T-helper 1 cell (primary cell): ENCODE results near the gene XRRA1.
"Not testable (repeated sequence)": the region's sequence is repeated elsewhere in the genome, so short reads cannot be mapped to it uniquely, and the experiment has no call there.

ENCODE experiments used
- DNase-seq, 5 donors: peaks; one replicate each; pipeline ENCODE4 v3.0.0-alpha.2; 2012 to 2020

XRRA1 gene

GRCh38 chr11:74893015-74893414 is 55.9 kb downstream of the XRRA1 start:
- DNase-seq: not testable (repeated sequence)

GRCh38 chr11:74877132-74877531 is 71.8 kb downstream of the XRRA1 start:
- DNase-seq: peak in 1 of 5 donors; percentile 6

GRCh38 chr11:74871037-74871436 is 77.9 kb downstream of the XRRA1 start:
- no peak for DNase-seq

GRCh38 chr11:74870485-74870884 is 78.4 kb downstream of the XRRA1 start:
- DNase-seq: peak in 1 of 5 donors; percentile 24

GRCh38 chr11:74866557-74866956 is 82.3 kb downstream of the XRRA1 start:
- no peak for DNase-seq

- DNase-seq: peak in 1 of 5 donors; percentile 7
These were observed 85.5 kb downstream of the XRRA1 start for GRCh38 chr11:74863410-74863809.

GRCh38 chr11:74860743-74861142 is 88.1 kb downstream of the XRRA1 start:
- DNase-seq: no peak

- DNase-seq: no peak
These were observed 95.7 kb downstream of the XRRA1 start for GRCh38 chr11:74853223-74853622.

- DNase-seq: no peak
These were observed 99.1 kb downstream of the XRRA1 start for GRCh38 chr11:74849525-74850391.

GRCh38 chr11:74847895-74848294 is 101.0 kb downstream of the XRRA1 start:
- DNase-seq: no peak

GRCh38 chr11:74847395-74847794 is 101.5 kb downstream of the XRRA1 start:
- DNase-seq: no peak

- no peak for DNase-seq
These were observed 102.1 kb downstream of the XRRA1 start for GRCh38 chr11:74846770-74847169.

GRCh38 chr11:74845978-74846517 is 102.8 kb downstream of the XRRA1 start:
- DNase-seq: no peak

GRCh38 chr11:74844865-74845264 is 104.0 kb downstream of the XRRA1 start:
- DNase-seq: no peak

- DNase-seq: no peak
These were observed 104.8 kb downstream of the XRRA1 start for GRCh38 chr11:74844072-74844471.

GRCh38 chr11:74842967-74843366 is 105.9 kb downstream of the XRRA1 start:
- no peak for DNase-seq

GRCh38 chr11:74840486-74840885 is 108.4 kb downstream of the XRRA1 start:
- no peak for DNase-seq

- no peak for DNase-seq
These were observed 108.9 kb downstream of the XRRA1 start for GRCh38 chr11:74839971-74840370.

GRCh38 chr11:74839446-74839845 is 109.4 kb downstream of the XRRA1 start:
- no peak for DNase-seq

GRCh38 chr11:74838188-74838587 is 110.7 kb downstream of the XRRA1 start:
- no peak for DNase-seq

GRCh38 chr11:74837191-74837590 is 111.7 kb downstream of the XRRA1 start:
- no peak for DNase-seq

- DNase-seq: no peak
These were observed 122.0 kb downstream of the XRRA1 start for GRCh38 chr11:74826901-74827300.

GRCh38 chr11:74825596-74825995 is 123.3 kb downstream of the XRRA1 start:
- DNase-seq: not testable (repeated sequence)

- no peak for DNase-seq
These were observed 124.5 kb downstream of the XRRA1 start for GRCh38 chr11:74824285-74824982.
